Testis (tissue), 2 donors: ENCODE measurements around the gene BAIAP2.

Experiments used
- CTCF ChIP-seq, 3 experiments: fragments of 450-650 bp in 2 of 3; fragments of 200-600 bp in 1 of 3; sonication (generic) in 1 of 3; IDR thresholded peaks; one replicate each; pipeline ENCODE4 v1.5.1; 2016 to 2019; ENCODE audit warnings: antibody characterized with exemption in 3 of 3, mild to moderate bottlenecking in 2 of 3, moderate library complexity in 1 of 3
- POLR2A ChIP-seq: fragments of 450-650 bp; IDR thresholded peaks from one replicate; pipeline ENCODE4 v1.6.1; 2017; ENCODE audit warnings: antibody characterized with exemption, mild to moderate bottlenecking, moderate library complexity

DNA sequence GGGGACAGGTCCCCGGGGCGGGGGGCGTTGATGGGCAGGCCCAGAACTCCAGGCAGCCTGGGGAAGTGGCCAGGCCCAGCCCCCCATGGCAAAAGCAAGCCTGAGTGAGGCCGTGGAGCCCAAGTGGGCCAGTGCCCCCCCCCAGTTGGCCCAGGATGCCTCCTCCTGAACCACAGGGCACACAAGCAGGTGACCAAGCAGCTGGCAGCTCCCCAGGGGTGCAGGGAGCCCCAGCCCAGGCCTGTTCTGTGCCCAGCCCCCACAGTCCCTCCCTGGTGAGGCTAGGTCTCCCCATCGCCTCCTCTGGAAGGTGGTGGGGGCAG is 92.1 kb downstream of the BAIAP2 start:
- TF ChIP-seq CTCF (IDR thresholded peaks at IDR 0.05) (no peak), POLR2A (no peak)
